H1 (cell line): ENCODE results near the gene CAMTA1.

Experiments used
- BCL11A ChIP-seq, 2 experiments: IDR thresholded peaks; one replicate each; pipeline ENCODE4 v1.6.1; 2011; ENCODE audit warnings: low read depth in 2 of 2, low read length in 2 of 2, mild to moderate bottlenecking in 2 of 2
- EP300 ChIP-seq, 2 experiments: IDR thresholded peaks; 1 replicate in 1 of 2; 2 replicates in 1 of 2; pipeline ENCODE4 v1.6.1; 2011 to 2012; ENCODE audit warnings: low read depth in 2 of 2, low read length in 2 of 2, mild to moderate bottlenecking in 2 of 2, borderline replicate concordance in 1 of 2, inconsistent platforms in 1 of 2, moderate library complexity in 1 of 2
- FOSL1 ChIP-seq: IDR thresholded peaks from 2 replicates; pipeline ENCODE4 v1.6.1; 2011; ENCODE audit warnings: mild to moderate bottlenecking, low read depth, low read length, moderate library complexity; ENCODE audit not compliant: insufficient read depth
- HDAC2 ChIP-seq, 2 experiments: fragments of 300-600 bp in 1 of 2; sonication (generic) in 1 of 2; IDR thresholded peaks; 2 replicates each; pipeline ENCODE4 v1.6.1; 2011 to 2012; ENCODE audit warnings: low read depth in 2 of 2, low read length in 2 of 2, mild to moderate bottlenecking in 2 of 2, moderate library complexity in 2 of 2, borderline replicate concordance in 1 of 2, inconsistent platforms in 1 of 2
- POLR2A ChIP-seq, 2 experiments: IDR thresholded peaks; 1 replicate in 1 of 2; 2 replicates in 1 of 2; pipeline ENCODE4 v1.6.1; 2011; ENCODE audit warnings: low read depth in 2 of 2, low read length in 2 of 2, mild to moderate bottlenecking in 2 of 2; ENCODE audit errors: control extremely low read depth in 1 of 2
- SIN3A ChIP-seq, 2 experiments: IDR thresholded peaks in 1 of 2; conservative IDR thresholded peaks in 1 of 2; 2 replicates each; pipeline ENCODE4 v1.6.1; 2011 to 2012; ENCODE audit warnings: low read length in 2 of 2, improper control_type of control experiment in 1 of 2, low read depth in 1 of 2, mild to moderate bottlenecking in 1 of 2
- SUZ12 ChIP-seq: fragments of 200-600 bp; sonication (generic); IDR thresholded peaks from 2 replicates; pipeline ENCODE4 v1.6.1; 2012; ENCODE audit warnings: mild to moderate bottlenecking, inconsistent platforms, low read length, moderate library complexity, mixed read lengths
- TF ChIP-seq, protein P1 (sequence below), 3 experiments: IDR thresholded peaks; 1 replicate in 2 of 3; 2 replicates in 1 of 3; pipeline versions ENCODE4 v1.5.1 to v1.6.1; 2011; ENCODE audit warnings: low read length in 3 of 3, mild to moderate bottlenecking in 3 of 3, inconsistent platforms in 2 of 3, low read depth in 1 of 3, moderate library complexity in 1 of 3; ENCODE audit not compliant: insufficient read depth in 1 of 3; ENCODE audit errors: control extremely low read depth in 1 of 3

DNA sequence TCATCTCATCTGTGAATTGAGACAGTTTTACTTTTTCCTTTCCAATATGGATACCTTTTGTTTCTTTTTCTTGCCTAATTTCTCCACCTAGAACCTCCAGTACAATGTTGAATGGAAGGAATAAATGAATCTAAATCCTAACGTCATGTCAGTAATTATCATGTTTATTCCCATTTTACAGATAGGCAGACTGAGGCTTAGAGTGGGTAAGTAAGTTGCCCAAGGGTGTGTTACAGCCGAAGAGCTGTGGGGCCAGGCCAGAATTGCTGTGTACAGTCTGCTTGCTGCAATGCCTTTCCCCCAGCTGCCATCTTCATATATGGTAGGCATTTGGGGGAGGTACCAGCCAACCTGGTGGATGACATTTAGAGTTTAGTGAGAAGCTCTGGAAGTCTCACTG lies 162.7 kb downstream of the CAMTA1 start:
- TF ChIP-seq POLR2A (IDR thresholded peaks at IDR 0.05; ENCODE audit: control extremely low read depth in 1 of 2, low read depth in 2 of 2, low read length in 2 of 2), result no peak
- no peak for TF ChIP-seq FOSL1
- no peak for TF ChIP-seq SUZ12
- no peak for TF ChIP-seq HDAC2 (IDR thresholded peaks at IDR 0.05; ENCODE audit: borderline replicate concordance in 1 of 2, low read depth in 2 of 2, low read length in 2 of 2)
- TF ChIP-seq EP300 (IDR thresholded peaks at IDR 0.05; ENCODE audit: borderline replicate concordance in 1 of 2, low read depth in 2 of 2, low read length in 2 of 2), result no peak
- TF ChIP-seq BCL11A (IDR thresholded peaks at IDR 0.05; ENCODE audit: low read depth in 2 of 2, low read length in 2 of 2), result no peak
- TF ChIP-seq, protein P1, sequence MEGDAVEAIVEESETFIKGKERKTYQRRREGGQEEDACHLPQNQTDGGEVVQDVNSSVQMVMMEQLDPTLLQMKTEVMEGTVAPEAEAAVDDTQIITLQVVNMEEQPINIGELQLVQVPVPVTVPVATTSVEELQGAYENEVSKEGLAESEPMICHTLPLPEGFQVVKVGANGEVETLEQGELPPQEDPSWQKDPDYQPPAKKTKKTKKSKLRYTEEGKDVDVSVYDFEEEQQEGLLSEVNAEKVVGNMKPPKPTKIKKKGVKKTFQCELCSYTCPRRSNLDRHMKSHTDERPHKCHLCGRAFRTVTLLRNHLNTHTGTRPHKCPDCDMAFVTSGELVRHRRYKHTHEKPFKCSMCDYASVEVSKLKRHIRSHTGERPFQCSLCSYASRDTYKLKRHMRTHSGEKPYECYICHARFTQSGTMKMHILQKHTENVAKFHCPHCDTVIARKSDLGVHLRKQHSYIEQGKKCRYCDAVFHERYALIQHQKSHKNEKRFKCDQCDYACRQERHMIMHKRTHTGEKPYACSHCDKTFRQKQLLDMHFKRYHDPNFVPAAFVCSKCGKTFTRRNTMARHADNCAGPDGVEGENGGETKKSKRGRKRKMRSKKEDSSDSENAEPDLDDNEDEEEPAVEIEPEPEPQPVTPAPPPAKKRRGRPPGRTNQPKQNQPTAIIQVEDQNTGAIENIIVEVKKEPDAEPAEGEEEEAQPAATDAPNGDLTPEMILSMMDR (IDR thresholded peaks at IDR 0.05; ENCODE audit: control extremely low read depth in 1 of 3, insufficient read depth in 1 of 3, low read depth in 1 of 3, low read length in 3 of 3), result no peak
- TF ChIP-seq SIN3A (conservative IDR thresholded peaks at IDR 0.05 in 1 of 2, IDR thresholded peaks at IDR 0.05 in 1 of 2; ENCODE audit: low read depth in 1 of 2, low read length in 2 of 2), result no peak
